Suprapubic skin (tissue), 3 donors: ENCODE results near the gene ITPRID1.

Source experiments
- CTCF ChIP-seq, 2 donors: fragments of 200-600 bp in 1 of 2; fragments of 450-650 bp in 1 of 2; sonication (generic) in 1 of 2; IDR thresholded peaks; one replicate each; pipeline ENCODE4 v1.5.1; 2016 to 2019; ENCODE audit warnings: antibody characterized with exemption in 2 of 2, mild to moderate bottlenecking in 1 of 2, moderate library complexity in 1 of 2
- POLR2A ChIP-seq, 2 donors: fragments of 450-650 bp; IDR thresholded peaks; one replicate each; pipeline ENCODE4 v1.6.1; 2017; ENCODE audit warnings: antibody characterized with exemption in 2 of 2, mild to moderate bottlenecking in 2 of 2, moderate library complexity in 2 of 2

- TF ChIP-seq CTCF (IDR thresholded peaks at IDR 0.05) (no peak), POLR2A (IDR thresholded peaks at IDR 0.05) (no peak)
Observed at GRCh38 chr7:31497516-31497915, 16.4 kb upstream of the ITPRID1 start.
